Endothelial cell of umbilical vein (primary cell): ENCODE measurements around the gene SERINC2. TPM values are rescaled to one million over a fixed set of nuclear protein-coding genes. Genes with fewer than 3 reads are reported as not detected.
A peak's percentile ranks its signal among the peaks of the same experiment; 100 is the strongest.

Experiments
- BruUV-seq: library from RNA; stranded (reverse); fragments of 400-500 nt; replicated peaks from 2 replicates; lab custom pipeline; 2021; lab: Mats Ljungman, UMichigan
- CTCF ChIA-PET: fragments of 300-600, 350-600 bp; sonication (Branson Sonifier 250); formaldehyde crosslinking; loops from one replicate; lab custom pipeline; 2021; ENCODE audit warnings: antibody characterized with exemption, inconsistent platforms; lab: Charles Lee
- POLR2A ChIA-PET: fragments of 300-600, 350-600 bp; sonication (Branson Sonifier 250); formaldehyde crosslinking; loops from one replicate; lab custom pipeline; 2021; ENCODE audit warnings: antibody characterized with exemption, inconsistent platforms; lab: Charles Lee
- DNase-seq: peaks from one replicate; pipeline ENCODE4 v3.0.0-alpha.2; 2011; ENCODE audit warnings: low read depth, low spot score
- FAIRE-seq: peaks from 2 replicates; lab custom pipeline; 2011; peaks lifted over from hg19 to GRCh38; lab: Jason Lieb, UNC
- H2AFZ ChIP-seq: 2 replicates; pipeline ENCODE4 v1.6.0; 2012; ENCODE audit warnings: low read depth, low read length, control low read depth, inconsistent platforms
- H3K27ac ChIP-seq: 2 replicates; pipeline ENCODE4 v1.5.1; 2011; ENCODE audit warnings: low read depth, mild to moderate bottlenecking, control low read depth, low read length, moderate library complexity; ENCODE audit not compliant: insufficient read depth
- H3K27me3 ChIP-seq, 2 experiments: 2 replicates each; pipeline versions ENCODE4 v1.6.0 to v1.6.1; 2011; ENCODE audit warnings: low read length in 2 of 2, mixed read lengths in 1 of 2; ENCODE audit not compliant: control insufficient read depth in 2 of 2, insufficient read depth in 2 of 2
- H3K36me3 ChIP-seq, 2 experiments: 2 replicates in 1 of 2; 3 replicates in 1 of 2; pipeline ENCODE4 v1.5.1; 2011; ENCODE audit warnings: low read length in 2 of 2, mild to moderate bottlenecking in 1 of 2, moderate library complexity in 1 of 2; ENCODE audit not compliant: control insufficient read depth in 2 of 2, insufficient read depth in 2 of 2; ENCODE audit errors: extremely low read depth in 1 of 2
- H3K4me1 ChIP-seq: 3 replicates; pipeline ENCODE4 v1.5.1; 2011; ENCODE audit warnings: mild to moderate bottlenecking, low read length; ENCODE audit not compliant: control insufficient read depth, insufficient read depth; ENCODE audit errors: extremely low read depth
- H3K4me2 ChIP-seq: 2 replicates; pipeline ENCODE4 v1.6.1; 2011; ENCODE audit warnings: low read length, control low read depth, mixed read lengths; ENCODE audit not compliant: insufficient read depth
- H3K4me3 ChIP-seq, 3 experiments: fragments of 200-600 bp in 1 of 3; sonication (generic), shearing (Covaris generic) in 1 of 3; replicated peaks in 1 of 3; 2 replicates each; pipeline ENCODE4 v1.5.1; 2011 to 2016; ENCODE audit warnings: control low read depth in 3 of 3, low read length in 3 of 3, mild to moderate bottlenecking in 2 of 3, inconsistent platforms in 1 of 3, low read depth in 1 of 3, moderate library complexity in 1 of 3; ENCODE audit not compliant: insufficient read depth in 1 of 3
- H3K79me2 ChIP-seq: 2 replicates; pipeline ENCODE4 v1.6.0; 2012; ENCODE audit warnings: low read length, inconsistent platforms; ENCODE audit not compliant: control insufficient read depth, insufficient read depth
- H3K9ac ChIP-seq: replicated peaks from 2 replicates; pipeline ENCODE3; 2011; ENCODE audit warnings: low read length, control low read depth; ENCODE audit not compliant: insufficient read depth; ENCODE audit errors: extremely low read depth
- H3K9me1 ChIP-seq: replicated peaks from 3 replicates; pipeline ENCODE4 v1.6.0; 2011; ENCODE audit warnings: mild to moderate bottlenecking, low read length; ENCODE audit not compliant: control insufficient read depth, insufficient read depth; ENCODE audit errors: extremely low read depth
- H3K9me3 ChIP-seq: replicated peaks from 2 replicates; pipeline ENCODE4 v1.5.1; 2012; ENCODE audit warnings: low read length, inconsistent platforms; ENCODE audit not compliant: control insufficient read depth, insufficient read depth
- H4K20me1 ChIP-seq: replicated peaks from 2 replicates; pipeline ENCODE3; 2011; ENCODE audit warnings: mild to moderate bottlenecking, low read length; ENCODE audit not compliant: control insufficient read depth, insufficient read depth; ENCODE audit errors: extremely low read depth
- FOS ChIP-seq: IDR thresholded peaks from 2 replicates; pipeline ENCODE4 v1.6.1; 2011; ENCODE audit warnings: mild to moderate bottlenecking, low read length, moderate library complexity, borderline replicate concordance; ENCODE audit not compliant: insufficient read depth
- dilution Hi-C: fragments of 300-500 bp; cut with MboI; formaldehyde crosslinking; loops from one replicate; pipeline ENCODE4 v1.15.0; 2019; ENCODE audit warnings: low sequenced_read_pairs; ENCODE audit not compliant: extremely low pct_ligation_motif_present
- intact Hi-C: fragments of 100-400 bp; cut with micrococcal nuclease; formaldehyde crosslinking; loops from one replicate; pipeline ENCODE4 v1.10.0; 2022
- polyA plus RNA-seq, 4 experiments: library from polyadenylated mRNA; depleted of rRNA in 3 of 4; stranded (reverse) in 3 of 4; unstranded in 1 of 4; fragments of >200 nt; gene quantifications; 2 replicates each; pipeline versions ENCODE4 v1.2.1 to v1.2.3, GENCODE V29; 2011 to 2012; ENCODE audit warnings: missing spikeins in 1 of 4
- total RNA-seq: library from RNA; stranded (reverse); gene quantifications from 2 replicates; pipeline ENCODE4 v1.2.3, GENCODE V29; 2021
- TF ChIP-seq, protein P1 (sequence below): IDR thresholded peaks from 2 replicates; pipeline ENCODE4 v1.6.1; 2011; ENCODE audit not compliant: insufficient read depth, insufficient read length
- TF ChIP-seq, protein P2 (sequence below), 2 donors: IDR thresholded peaks; 1 replicate in 1 of 2; 2 replicates in 1 of 2; pipeline ENCODE4 v1.5.1; 2011; ENCODE audit warnings: low read length in 2 of 2, mild to moderate bottlenecking in 2 of 2, moderate library complexity in 2 of 2, control low read depth in 1 of 2, inconsistent platforms in 1 of 2, low read depth in 1 of 2; ENCODE audit not compliant: insufficient read depth in 1 of 2; ENCODE audit errors: extremely low read depth in 1 of 2

SERINC2 gene
- total and polyA plus RNA-seq, 2 donors (not counting 3 experiments of a cell fraction or from before 2014, with no cell fraction given) = 19.4 to 34.6 TPM

DNA sequence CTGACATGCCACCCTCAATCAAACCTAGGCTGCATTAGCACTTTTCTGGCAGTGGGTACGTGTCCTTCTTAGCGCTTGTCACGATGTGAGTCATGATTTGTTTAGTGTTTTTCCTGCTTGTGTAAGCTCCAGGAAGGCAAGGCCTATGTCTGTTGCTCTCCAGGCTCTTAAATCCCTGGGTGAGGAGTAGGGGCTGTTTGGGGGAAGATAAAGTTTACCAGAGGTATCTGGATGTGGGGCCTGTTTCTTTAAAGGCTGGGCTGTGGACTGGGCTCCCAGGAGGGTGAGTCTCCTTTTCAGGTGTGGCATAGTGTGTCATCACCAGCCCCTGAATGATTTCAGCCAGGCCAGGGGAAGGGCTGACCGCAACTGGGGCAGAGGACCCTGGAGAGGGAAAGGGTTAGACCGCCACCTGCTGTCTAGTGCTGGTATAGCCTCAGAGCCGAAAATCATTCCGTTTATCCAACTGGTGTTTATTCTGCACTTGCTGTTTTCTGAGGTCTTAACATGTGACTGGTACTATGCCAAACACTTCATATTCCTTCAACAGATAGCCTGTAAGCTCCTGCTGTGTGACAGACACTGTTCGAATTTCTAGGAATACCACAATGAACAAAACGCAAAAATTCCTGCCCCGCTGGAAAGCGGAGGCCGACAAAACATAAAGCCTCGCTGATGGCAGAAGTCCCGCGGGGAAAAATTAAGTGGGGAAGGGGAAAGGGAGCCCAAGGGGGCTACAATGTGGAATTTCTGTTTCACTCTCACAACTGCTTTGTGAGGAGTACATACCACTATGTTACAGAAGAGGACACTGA lies 9.7 kb downstream of the SERINC2 start:
- TF ChIP-seq, protein P1, sequence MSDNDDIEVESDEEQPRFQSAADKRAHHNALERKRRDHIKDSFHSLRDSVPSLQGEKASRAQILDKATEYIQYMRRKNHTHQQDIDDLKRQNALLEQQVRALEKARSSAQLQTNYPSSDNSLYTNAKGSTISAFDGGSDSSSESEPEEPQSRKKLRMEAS = no peak
- TF ChIP-seq FOS = peak; percentile 65
- TF ChIP-seq, protein P2, sequence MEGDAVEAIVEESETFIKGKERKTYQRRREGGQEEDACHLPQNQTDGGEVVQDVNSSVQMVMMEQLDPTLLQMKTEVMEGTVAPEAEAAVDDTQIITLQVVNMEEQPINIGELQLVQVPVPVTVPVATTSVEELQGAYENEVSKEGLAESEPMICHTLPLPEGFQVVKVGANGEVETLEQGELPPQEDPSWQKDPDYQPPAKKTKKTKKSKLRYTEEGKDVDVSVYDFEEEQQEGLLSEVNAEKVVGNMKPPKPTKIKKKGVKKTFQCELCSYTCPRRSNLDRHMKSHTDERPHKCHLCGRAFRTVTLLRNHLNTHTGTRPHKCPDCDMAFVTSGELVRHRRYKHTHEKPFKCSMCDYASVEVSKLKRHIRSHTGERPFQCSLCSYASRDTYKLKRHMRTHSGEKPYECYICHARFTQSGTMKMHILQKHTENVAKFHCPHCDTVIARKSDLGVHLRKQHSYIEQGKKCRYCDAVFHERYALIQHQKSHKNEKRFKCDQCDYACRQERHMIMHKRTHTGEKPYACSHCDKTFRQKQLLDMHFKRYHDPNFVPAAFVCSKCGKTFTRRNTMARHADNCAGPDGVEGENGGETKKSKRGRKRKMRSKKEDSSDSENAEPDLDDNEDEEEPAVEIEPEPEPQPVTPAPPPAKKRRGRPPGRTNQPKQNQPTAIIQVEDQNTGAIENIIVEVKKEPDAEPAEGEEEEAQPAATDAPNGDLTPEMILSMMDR (IDR thresholded peaks at IDR 0.05; ENCODE audit: extremely low read depth in 1 of 2, insufficient read depth in 1 of 2, low read depth in 1 of 2, low read length in 2 of 2) = peak; percentile 95
- Histone ChIP-seq H4K20me1 (no peaks in the 10 kb centered on the region), H3K9me3 (no peaks in the 10 kb centered on the region), H3K27ac (peak overlapping the region; percentile 5), H3K9ac (peak overlapping the region; percentile 8), H3K4me2 (no peak overlapping the region), H3K4me3 (no peak overlapping the region), H2AFZ (peak overlapping the region; percentile 4), H3K4me1 (peaks cover 4% of the 10 kb centered on the region), H3K79me2 (no peaks in the 10 kb centered on the region), H3K36me3 (no peaks in the 10 kb centered on the region), H3K9me1 (no peaks in the 10 kb centered on the region), H3K27me3 (no peaks in the 10 kb centered on the region)
- BruUV-seq = no TSS peak
- DNase-seq = peak; percentile 67
- CTCF ChIA-PET = interaction anchor here (0.6 to 17.5 kb wide), 18 partner anchors 9 to 264 kb away, joined by 3 to 236 read pairs (median 4); partner anchors contain the start of genes FABP3, SNRNP40 and ZCCHC17
- dilution Hi-C loops (no loop called here), intact Hi-C loops (loop anchor here (1.0 kb wide), 5 partner anchors 28 to 238 kb away; partner anchors contain the start of genes FABP3 and SNRNP40)
- peak; percentile 99 for FAIRE-seq
- POLR2A ChIA-PET = no interaction called here
